ENCODE results near the gene SPATA2L.

Gene SPATA2L

GRCh38 chr16:89646906-89647305, 54.6 kb downstream of the SPATA2L start:
- Histone ChIP-seq H3K36me3 (ENCODE audit: control insufficient read depth in 2 of 2, insufficient read depth in 2 of 2, low read length in 2 of 2) (peaks cover 23 to 30% of the 10 kb centered on the region in 2 donors), H3K27ac (ENCODE audit: low read length) (no peak overlapping the region)

More at GRCh38 chr16:89646906-89647305, 54.6 kb downstream of the SPATA2L start:
- Histone ChIP-seq H3K9ac (ENCODE audit: low read length in 2 of 2) (no peak overlapping the region), H3K9me3 (ENCODE audit: control insufficient read depth in 2 of 2, low read length in 2 of 2) (no peaks in the 10 kb centered on the region), H3K27me3 (ENCODE audit: control insufficient read depth in 1 of 2, insufficient read depth in 2 of 2, low read length in 2 of 2) (no peaks in the 10 kb centered on the region), H3K4me3 (ENCODE audit: low read length in 2 of 2) (no peak overlapping the region), H3K4me1 (ENCODE audit: control insufficient read depth, insufficient read depth, low read length) (no peaks in the 10 kb centered on the region)

All from stomach smooth muscle (tissue), 2 donors.